Pancreas (tissue), 10 donors: ENCODE results near the gene IFTAP. TPM values are rescaled to one million over a fixed set of nuclear protein-coding genes. Genes with fewer than 3 reads are reported as not detected.

Experiments used
- ATAC-seq, 4 donors: fragments of 200-7000 bp; cut with Tn5 transposase; one replicate each; pipeline versions ENCODE4 v1.8.0 to v1.9.1; 2020; ENCODE audit warnings: mild to moderate bottlenecking in 4 of 4, moderate library complexity in 4 of 4
- DNase-seq, 6 donors: peaks; one replicate each; pipeline ENCODE4 v3.0.0-alpha.2; 2020
- FAIRE-seq: peaks from 2 replicates; lab custom pipeline; 2012; peaks lifted over from hg19 to GRCh38; lab: Jason Lieb, UNC
- H3K27ac ChIP-seq, 4 donors: fragments of 200-600 bp; sonication (generic); 1 replicate in 3 of 4; 2 replicates in 1 of 4; pipeline versions ENCODE4 v1.5.0 to v1.8.0; 2020
- H3K27me3 ChIP-seq, 4 donors: fragments of 200-600 bp; one replicate each; pipeline ENCODE4 v1.8.0; 2021
- H3K36me3 ChIP-seq, 3 donors: fragments of 200-600 bp; sonication (generic) in 1 of 3; one replicate each; pipeline versions ENCODE4 v1.5.0 to v1.8.0; 2020 to 2021
- H3K4me1 ChIP-seq, 3 donors: fragments of 200-600 bp; one replicate each; pipeline ENCODE4 v1.8.0; 2021
- H3K4me3 ChIP-seq, 4 donors: fragments of 200-600 bp; sonication (generic) in 2 of 4; one replicate each; pipeline versions ENCODE4 v1.5.0 to v1.8.0; 2020 to 2021
- H3K9me3 ChIP-seq, 4 donors: fragments of 200-600 bp; one replicate each; pipeline ENCODE4 v1.8.0; 2021
- WGBS, 2 donors: extraction: QIAGEN DNeasy Blood & Tissue Kit; methylation state at CpG; one replicate each; pipeline ENCODE4 v1.1.7; 2013; 5-methylcytosine and 5-hydroxymethylcytosine counted together
- intact Hi-C, 3 donors: fragments of 100-400 bp; cut with DNase I; formaldehyde crosslinking; loops; one replicate each; pipeline versions ENCODE4 v1.11.1 to v1.14.2; 2022
- polyA plus RNA-seq, 2 donors: library from polyadenylated mRNA; stranded (reverse); fragments of 200-250 nt; gene quantifications; one replicate each; pipeline ENCODE4 v1.2.3, GENCODE V29; 2013
- total RNA-seq, 6 donors: library from RNA; stranded (reverse); fragmentation: NEBNext Ultra II Directional in 4 of 6; extraction: Animal tissue kit (Norgen Biotek cat#: 25700) in 4 of 6; gene quantifications; one replicate each; pipeline versions ENCODE4 v1.2.1 to v1.2.4, GENCODE V29; 2021 to 2023
- TF ChIP-seq, protein P1 (sequence below), 4 donors: fragments of 200-600 bp; sonication (generic) in 3 of 4; IDR thresholded peaks; one replicate each; pipeline versions ENCODE4 v1.5.0 to v1.8.0; 2021; ENCODE audit warnings: antibody characterized with exemption in 4 of 4
- donor health status: healthy with polysubstance abuse.
- donor health status: DM: no; HTN: no; CAD: no; lungs with moderate emphysema.
- donor health status: DM: no; HTN: no; CAD: no.
- donor health status: control.
- donor health status: control.
- donor health status: Bipolar disorder and iron deficiency.
- donor health status: DM: yes; HTN: yes; CAD: no.
- donor health status: DM: no; HTN: no; CAD: no.
- donor health status: DM: no; HTN: no; CAD: no.
- donor health status: DM: yes; HTN: yes; CAD: no.

Gene IFTAP
- total and polyA plus RNA-seq, 8 donors: 4.2 to 14.4 (median 7.8) TPM

DNA sequence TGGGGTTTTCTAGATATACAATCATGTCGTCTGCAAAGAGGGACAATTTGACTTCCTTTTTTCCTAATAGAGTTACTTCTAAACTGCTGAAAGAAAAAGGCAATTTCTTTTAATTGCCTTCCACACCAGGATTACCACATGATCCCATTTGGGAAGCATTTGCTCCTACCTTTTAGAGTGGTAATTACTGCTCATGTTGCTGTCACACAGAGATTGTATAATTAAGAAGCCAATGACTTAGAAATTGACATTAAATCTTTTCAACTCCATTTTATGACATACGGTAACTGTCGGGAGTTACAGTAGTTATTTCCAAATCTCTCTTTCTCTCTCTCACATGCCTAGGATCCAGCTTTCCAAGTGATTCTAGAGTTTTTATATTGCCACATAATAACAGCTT is 21.5 kb downstream of the IFTAP start:
- TF ChIP-seq, protein P1, sequence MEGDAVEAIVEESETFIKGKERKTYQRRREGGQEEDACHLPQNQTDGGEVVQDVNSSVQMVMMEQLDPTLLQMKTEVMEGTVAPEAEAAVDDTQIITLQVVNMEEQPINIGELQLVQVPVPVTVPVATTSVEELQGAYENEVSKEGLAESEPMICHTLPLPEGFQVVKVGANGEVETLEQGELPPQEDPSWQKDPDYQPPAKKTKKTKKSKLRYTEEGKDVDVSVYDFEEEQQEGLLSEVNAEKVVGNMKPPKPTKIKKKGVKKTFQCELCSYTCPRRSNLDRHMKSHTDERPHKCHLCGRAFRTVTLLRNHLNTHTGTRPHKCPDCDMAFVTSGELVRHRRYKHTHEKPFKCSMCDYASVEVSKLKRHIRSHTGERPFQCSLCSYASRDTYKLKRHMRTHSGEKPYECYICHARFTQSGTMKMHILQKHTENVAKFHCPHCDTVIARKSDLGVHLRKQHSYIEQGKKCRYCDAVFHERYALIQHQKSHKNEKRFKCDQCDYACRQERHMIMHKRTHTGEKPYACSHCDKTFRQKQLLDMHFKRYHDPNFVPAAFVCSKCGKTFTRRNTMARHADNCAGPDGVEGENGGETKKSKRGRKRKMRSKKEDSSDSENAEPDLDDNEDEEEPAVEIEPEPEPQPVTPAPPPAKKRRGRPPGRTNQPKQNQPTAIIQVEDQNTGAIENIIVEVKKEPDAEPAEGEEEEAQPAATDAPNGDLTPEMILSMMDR (IDR thresholded peaks at IDR 0.05): no peak
- H3K36me3 ChIP-seq: no peaks in the 10 kb centered on the region
- H3K27me3 ChIP-seq: no peaks in the 10 kb centered on the region
- WGBS, 2 donors: 82 to 88% methylated on average over 3 of the region's 3 CpGs
- ATAC-seq (no peak), DNase-seq (no peak), FAIRE-seq (no peak)
- intact Hi-C loops: no loop called here
- H3K9me3 ChIP-seq: no peaks in the 10 kb centered on the region
- peaks cover 0 to 6% (median 0%) of the 10 kb centered on the region in 3 donors for H3K4me1 ChIP-seq
- no peak overlapping the region for H3K4me3 ChIP-seq
- H3K27ac ChIP-seq: no peak overlapping the region

- H3K9me3 ChIP-seq: no peaks in the 10 kb centered on the region
- no peaks in the 10 kb centered on the region for H3K27me3 ChIP-seq
- H3K27ac ChIP-seq: no peak overlapping the region
- no peaks in the 10 kb centered on the region for H3K36me3 ChIP-seq
- TF ChIP-seq, protein P1 (IDR thresholded peaks at IDR 0.05): no peak
- WGBS, 2 donors: 85 to 90% methylated on average over 6 of the region's 6 CpGs
- peaks cover 0 to 6% (median 0%) of the 10 kb centered on the region in 3 donors for H3K4me1 ChIP-seq
- DNase-seq (no peak), FAIRE-seq (no peak), ATAC-seq (no peak)
- intact Hi-C loops: no loop called here
- H3K4me3 ChIP-seq: no peak overlapping the region
These were observed 23.5 kb downstream of the IFTAP start for GRCh38 chr11:36617543-36618362.

- WGBS, 2 donors: 85 to 86% methylated on average over 3 of the region's 3 CpGs
- TF ChIP-seq, protein P1 (IDR thresholded peaks at IDR 0.05): no peak
- ATAC-seq (no peak), FAIRE-seq (no peak), DNase-seq (no peak)
- no peak overlapping the region for H3K4me3 ChIP-seq
- no peaks in the 10 kb centered on the region for H3K9me3 ChIP-seq
- H3K4me1 ChIP-seq: peaks cover 0 to 6% (median 0%) of the 10 kb centered on the region in 3 donors
- no peaks in the 10 kb centered on the region for H3K27me3 ChIP-seq
- intact Hi-C loops: no loop called here
- no peak overlapping the region for H3K27ac ChIP-seq
- no peaks in the 10 kb centered on the region for H3K36me3 ChIP-seq
These were observed 24.2 kb downstream of the IFTAP start for GRCh38 chr11:36618363-36619047.

DNA sequence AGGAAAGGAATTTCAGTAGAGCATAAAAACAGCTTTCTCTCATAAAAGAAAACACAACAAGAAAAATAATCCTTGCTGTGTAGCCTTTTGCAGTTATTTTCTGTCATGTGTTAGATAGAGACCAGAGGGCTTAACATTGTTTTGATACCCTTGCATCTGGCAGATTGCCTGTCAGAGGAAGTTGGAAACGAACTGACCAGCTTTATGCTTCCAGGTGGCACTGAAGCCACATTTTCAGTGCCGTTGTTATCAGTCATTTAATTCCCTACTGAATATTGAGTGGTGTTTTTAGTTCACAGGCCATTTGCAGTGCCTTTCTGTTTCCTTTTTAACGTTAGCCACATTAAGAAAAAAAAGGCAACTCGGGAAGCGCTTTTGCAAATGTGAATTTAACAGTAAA is 25.2 kb downstream of the IFTAP start:
- intact Hi-C loops: no loop called here
- FAIRE-seq: no peak
- Histone ChIP-seq H3K4me3 (no peak overlapping the region), H3K27me3 (no peaks in the 10 kb centered on the region), H3K9me3 (no peaks in the 10 kb centered on the region), H3K36me3 (no peaks in the 10 kb centered on the region), H3K4me1 (peaks cover 0 to 6% (median 0%) of the 10 kb centered on the region in 3 donors), H3K27ac (no peak overlapping the region)
- 20 to 22% methylated on average over 5 of the region's 5 CpGs for WGBS, 2 donors
- no peak for ATAC-seq
- DNase-seq: no peak
- TF ChIP-seq, protein P1 (IDR thresholded peaks at IDR 0.05): no peak
